Measurements from ENCODE around the gene ARHGEF25. TPM values are rescaled to one million over a fixed set of nuclear protein-coding genes. Genes with fewer than 3 reads are reported as not detected.

ARHGEF25 gene
- total and polyA plus RNA-seq, 2 of the 4 experiments (the other 2 are of a cell fraction), result 6.3 to 17.9 TPM

DNA sequence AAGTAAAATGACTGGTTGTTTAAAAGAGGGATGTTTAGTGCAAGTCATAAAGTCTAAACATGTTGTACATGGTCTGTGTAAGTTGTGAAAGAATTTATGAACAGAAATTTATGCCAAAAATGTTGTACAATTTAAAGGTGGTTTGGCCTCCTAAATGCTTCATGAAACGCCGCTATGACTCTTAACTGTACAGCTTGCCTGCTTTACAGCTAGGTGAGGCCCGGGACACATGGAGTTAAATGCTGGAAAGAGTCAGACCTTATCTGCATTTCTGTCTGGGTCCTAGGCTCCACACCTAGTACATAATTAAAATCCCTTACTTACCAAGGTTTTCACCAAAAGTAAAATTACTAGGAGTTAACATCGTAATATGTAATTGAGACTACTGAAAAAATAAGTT is 50.1 kb downstream of the ARHGEF25 start:
- Histone ChIP-seq H4K8ac (ENCODE audit: low read depth in 2 of 2, low read length in 2 of 2) (no peak overlapping the region), H3K56ac (ENCODE audit: extremely low read depth, insufficient read depth, low read length) (no peak overlapping the region), H3K14ac (replicated peaks; ENCODE audit: low read depth, low read length) (no peak overlapping the region), H3K36me3 (ENCODE audit: control insufficient read depth, insufficient read depth, low read length) (no peaks in the 10 kb centered on the region), H3K4me3 (ENCODE audit: insufficient read depth, low read depth, low read length) (no peak overlapping the region), H2AFZ (replicated peaks; ENCODE audit: low read length, poor library complexity) (no peak overlapping the region), H3K27me3 (ENCODE audit: control insufficient read depth, insufficient read depth, low read length) (peaks cover 5% of the 10 kb centered on the region; the same call in 1 of the 2 replicates), H3K9me3 (ENCODE audit: control insufficient read depth, insufficient read depth, low read length) (peaks cover 6% of the 10 kb centered on the region; the same call in 1 of the 2 replicates), H3K27ac (ENCODE audit: insufficient read depth, low read length) (no peak overlapping the region), H3K4me1 (ENCODE audit: control insufficient read depth, insufficient read depth, low read length) (no peaks in the 10 kb centered on the region), H3K18ac (ENCODE audit: low read depth, low read length) (no peak overlapping the region), H2AK9ac (replicated peaks; ENCODE audit: low read depth, low read length, poor library complexity) (no peak overlapping the region), H2BK5ac (ENCODE audit: low read depth, low read length, poor library complexity, severe bottlenecking) (no peak overlapping the region), H4K5ac (ENCODE audit: low read depth, low read length) (no peak overlapping the region), H3K79me1 (ENCODE audit: low read depth in 1 of 2, low read length in 2 of 2) (no peaks in the 10 kb centered on the region), H3K23ac (ENCODE audit: low read depth, low read length) (no peak overlapping the region), H3K4me2 (ENCODE audit: low read depth, low read length) (no peak overlapping the region), H2AK5ac (ENCODE audit: low read depth, low read length) (no peak overlapping the region), H2BK120ac (ENCODE audit: low read depth, low read length) (no peak overlapping the region), H4K91ac (ENCODE audit: insufficient read depth, low read depth, low read length) (no peak overlapping the region), H3K4ac (ENCODE audit: low read depth, low read length) (no peak overlapping the region), H2BK15ac (ENCODE audit: low read depth, low read length) (no peak overlapping the region), H2BK20ac (ENCODE audit: low read depth, low read length) (no peak overlapping the region), H3K9ac (ENCODE audit: low read depth, low read length) (no peak overlapping the region), H4K20me1 (ENCODE audit: insufficient read depth, low read length) (no peaks in the 10 kb centered on the region), H3K9me1 (ENCODE audit: insufficient read depth, low read length) (no peaks in the 10 kb centered on the region)
- POLR2A ChIA-PET (ENCODE audit: unreplicated experiment), result no interaction called here
- WGBS, 2 experiments (ENCODE audit: extremely low coverage in 2 of 2, insufficient read length in 1 of 2), result no CpG with 5 or more reads among the region's 4 CpGs
- no peak for DNase-seq
- in situ Hi-C loops (cut with MboI; ENCODE audit: low sequenced_read_pairs), result no loop called here
- intact Hi-C loops (cut with micrococcal nuclease), result no loop called here
- dilution Hi-C loops (cut with HindIII; ENCODE audit: low sequenced_read_pairs, unreplicated experiment), result loop anchor here (25.0 kb wide), 1 partner anchor 99 kb away; the partner anchor contains the start of gene KIF5A
- no peak for TF ChIP-seq SMC3 (IDR thresholded peaks at IDR 0.05; ENCODE audit: low read depth, low read length)
- no peak for TF ChIP-seq RFX5 (IDR thresholded peaks at IDR 0.05; ENCODE audit: low read depth, low read length)
- no peak for TF ChIP-seq RAD21 (IDR thresholded peaks at IDR 0.05; ENCODE audit: low read length)
- no peak for TF ChIP-seq MAFK (IDR thresholded peaks at IDR 0.05; ENCODE audit: low read depth, low read length)
- TF ChIP-seq, protein P1, sequence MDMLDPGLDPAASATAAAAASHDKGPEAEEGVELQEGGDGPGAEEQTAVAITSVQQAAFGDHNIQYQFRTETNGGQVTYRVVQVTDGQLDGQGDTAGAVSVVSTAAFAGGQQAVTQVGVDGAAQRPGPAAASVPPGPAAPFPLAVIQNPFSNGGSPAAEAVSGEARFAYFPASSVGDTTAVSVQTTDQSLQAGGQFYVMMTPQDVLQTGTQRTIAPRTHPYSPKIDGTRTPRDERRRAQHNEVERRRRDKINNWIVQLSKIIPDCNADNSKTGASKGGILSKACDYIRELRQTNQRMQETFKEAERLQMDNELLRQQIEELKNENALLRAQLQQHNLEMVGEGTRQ (IDR thresholded peaks at IDR 0.05; ENCODE audit: low read depth, low read length), result no peak
- TF ChIP-seq FOS (IDR thresholded peaks at IDR 0.05; ENCODE audit: low read depth, low read length), result no peak
- TF ChIP-seq POLR2A (IDR thresholded peaks at IDR 0.05; ENCODE audit: low read depth, low read length), result no peak
- TF ChIP-seq CHD1 (IDR thresholded peaks at IDR 0.05; ENCODE audit: low read depth, low read length), result no peak
- no peak for TF ChIP-seq NFE2L2 (IDR thresholded peaks at IDR 0.05; ENCODE audit: low read depth, low read length)
- TF ChIP-seq MAZ (IDR thresholded peaks at IDR 0.05; ENCODE audit: borderline replicate concordance, low read depth, low read length), result no peak
- TF ChIP-seq, protein P2, sequence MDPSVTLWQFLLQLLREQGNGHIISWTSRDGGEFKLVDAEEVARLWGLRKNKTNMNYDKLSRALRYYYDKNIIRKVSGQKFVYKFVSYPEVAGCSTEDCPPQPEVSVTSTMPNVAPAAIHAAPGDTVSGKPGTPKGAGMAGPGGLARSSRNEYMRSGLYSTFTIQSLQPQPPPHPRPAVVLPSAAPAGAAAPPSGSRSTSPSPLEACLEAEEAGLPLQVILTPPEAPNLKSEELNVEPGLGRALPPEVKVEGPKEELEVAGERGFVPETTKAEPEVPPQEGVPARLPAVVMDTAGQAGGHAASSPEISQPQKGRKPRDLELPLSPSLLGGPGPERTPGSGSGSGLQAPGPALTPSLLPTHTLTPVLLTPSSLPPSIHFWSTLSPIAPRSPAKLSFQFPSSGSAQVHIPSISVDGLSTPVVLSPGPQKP (IDR thresholded peaks at IDR 0.05; ENCODE audit: borderline replicate concordance, low read depth, low read length), result no peak
- TF ChIP-seq, protein P3, sequence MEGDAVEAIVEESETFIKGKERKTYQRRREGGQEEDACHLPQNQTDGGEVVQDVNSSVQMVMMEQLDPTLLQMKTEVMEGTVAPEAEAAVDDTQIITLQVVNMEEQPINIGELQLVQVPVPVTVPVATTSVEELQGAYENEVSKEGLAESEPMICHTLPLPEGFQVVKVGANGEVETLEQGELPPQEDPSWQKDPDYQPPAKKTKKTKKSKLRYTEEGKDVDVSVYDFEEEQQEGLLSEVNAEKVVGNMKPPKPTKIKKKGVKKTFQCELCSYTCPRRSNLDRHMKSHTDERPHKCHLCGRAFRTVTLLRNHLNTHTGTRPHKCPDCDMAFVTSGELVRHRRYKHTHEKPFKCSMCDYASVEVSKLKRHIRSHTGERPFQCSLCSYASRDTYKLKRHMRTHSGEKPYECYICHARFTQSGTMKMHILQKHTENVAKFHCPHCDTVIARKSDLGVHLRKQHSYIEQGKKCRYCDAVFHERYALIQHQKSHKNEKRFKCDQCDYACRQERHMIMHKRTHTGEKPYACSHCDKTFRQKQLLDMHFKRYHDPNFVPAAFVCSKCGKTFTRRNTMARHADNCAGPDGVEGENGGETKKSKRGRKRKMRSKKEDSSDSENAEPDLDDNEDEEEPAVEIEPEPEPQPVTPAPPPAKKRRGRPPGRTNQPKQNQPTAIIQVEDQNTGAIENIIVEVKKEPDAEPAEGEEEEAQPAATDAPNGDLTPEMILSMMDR (conservative IDR thresholded peaks at IDR 0.05; ENCODE audit: low read depth, low read length), result no peak
- TF ChIP-seq CEBPB (IDR thresholded peaks at IDR 0.05; ENCODE audit: low read depth, low read length), result no peak
- no peak for TF ChIP-seq BHLHE40 (IDR thresholded peaks at IDR 0.05; ENCODE audit: low read depth, low read length)
- CTCF ChIA-PET, result interaction anchor here (1.2 kb wide), 1 partner anchor 79 kb away, joined by 3 read pairs; no protein-coding TSS in a partner anchor
- no TSS peak for BruUV-seq (replicated peaks)
- ATAC-seq (ENCODE audit: low read depth), result no peak

All from IMR-90 (cell line).